ENCODE results near the gene EXOC3L4.
A peak's percentile ranks its signal among the peaks of the same experiment; 100 is the strongest.
"Not testable (repeated sequence)": the region's sequence is repeated elsewhere in the genome, so short reads cannot be mapped to it uniquely, and the experiment has no call there.

EXOC3L4 gene

GRCh38 chr14:103136388-103137271 is 42.1 kb downstream of the EXOC3L4 start:
- no peak for DNase-seq

DNA sequence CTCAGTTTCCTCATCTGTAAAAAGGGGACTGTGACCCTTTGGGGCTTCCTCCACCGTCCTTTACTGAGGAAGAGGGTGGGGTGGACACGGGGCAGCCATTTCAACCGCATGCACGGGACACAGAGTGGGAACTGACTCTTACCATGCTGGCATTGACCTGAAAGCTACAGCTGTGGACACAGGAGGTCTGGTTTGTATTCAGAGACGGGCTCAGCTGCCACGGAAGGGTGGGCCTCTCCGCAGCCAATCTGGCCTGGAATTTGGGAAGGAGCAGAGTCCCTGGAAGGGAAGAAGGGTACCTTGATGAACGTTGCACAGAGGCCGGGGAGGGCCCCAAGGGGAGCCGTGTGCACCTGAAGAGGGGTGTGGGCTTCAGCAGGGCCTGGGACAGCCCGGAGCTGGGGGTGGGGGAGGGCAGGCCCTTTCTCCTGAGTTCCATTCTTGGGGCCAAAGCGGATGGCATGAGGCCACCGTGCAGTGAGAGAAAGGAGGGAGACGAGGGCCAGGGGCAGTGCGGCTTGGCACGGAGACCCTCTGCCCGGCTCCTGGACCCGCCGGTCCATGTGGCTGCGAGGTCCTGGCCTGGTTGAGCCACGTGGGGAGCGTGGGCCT is 43.3 kb downstream of the EXOC3L4 start:
- DNase-seq: no peak

GRCh38 chr14:103138301-103139131 is 44.0 kb downstream of the EXOC3L4 start:
- no peak for DNase-seq

- no peak for DNase-seq
Observed at GRCh38 chr14:103139132-103140025, 44.9 kb downstream of the EXOC3L4 start.

DNA sequence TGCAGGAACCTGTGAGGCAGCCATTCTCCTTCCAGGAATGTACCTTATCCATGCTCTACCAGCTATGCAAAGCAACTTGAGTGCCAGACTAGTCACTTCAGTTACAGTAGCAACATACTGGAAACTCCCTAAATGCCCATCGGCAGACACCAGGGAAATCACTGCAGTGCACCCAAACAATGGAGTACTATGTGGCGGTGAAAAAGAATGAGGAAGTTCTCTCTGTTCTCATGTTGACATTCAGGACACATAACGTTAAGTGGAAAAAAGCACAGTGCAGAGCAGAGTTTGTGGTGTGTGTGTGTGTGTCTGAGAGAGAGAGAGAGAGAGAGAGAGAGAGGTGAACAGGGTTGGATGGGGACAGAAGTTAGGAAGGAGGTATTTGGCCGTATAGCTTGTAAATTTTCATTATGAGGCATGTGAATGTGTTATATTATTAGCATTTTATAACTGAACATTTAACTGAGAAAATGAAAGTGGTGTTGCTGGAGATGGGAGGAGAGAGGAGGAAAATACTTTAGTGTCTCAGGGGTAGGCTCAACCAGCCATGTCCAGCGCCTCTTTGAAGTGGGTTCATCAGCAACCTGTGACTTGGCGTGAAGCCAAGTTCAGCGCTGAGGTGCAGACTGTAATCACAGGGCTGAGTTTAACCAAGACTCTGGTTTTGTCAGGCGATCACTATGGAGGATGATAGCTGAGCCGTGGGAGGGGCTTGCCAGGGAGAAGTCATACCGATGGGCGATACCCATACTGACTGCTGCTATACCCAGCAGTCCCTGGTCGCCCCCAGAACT is 46.0 kb downstream of the EXOC3L4 start:
- DNase-seq: peak; percentile 6

GRCh38 chr14:103141117-103141796 is 46.7 kb downstream of the EXOC3L4 start:
- DNase-seq: no peak

DNA sequence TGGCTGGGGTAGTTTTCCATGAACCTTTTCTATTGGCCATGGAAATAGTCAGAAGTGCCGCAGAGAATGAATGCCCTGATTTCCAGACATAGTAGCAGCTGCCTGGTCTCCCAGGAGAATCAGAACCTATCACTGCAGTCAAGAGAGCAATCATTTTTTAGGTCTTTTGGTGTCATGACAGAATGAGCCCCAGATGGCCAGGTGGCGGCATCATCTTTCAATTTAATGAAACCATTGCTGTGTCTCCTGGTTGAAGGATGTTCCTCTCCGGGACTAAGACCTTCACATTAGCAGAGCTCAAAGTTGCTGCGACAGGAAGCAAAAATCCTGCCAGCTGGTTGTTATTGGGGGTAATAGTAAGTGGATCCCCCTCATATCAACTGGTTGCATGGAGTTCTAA is 47.5 kb downstream of the EXOC3L4 start:
- no peak for DNase-seq

DNA sequence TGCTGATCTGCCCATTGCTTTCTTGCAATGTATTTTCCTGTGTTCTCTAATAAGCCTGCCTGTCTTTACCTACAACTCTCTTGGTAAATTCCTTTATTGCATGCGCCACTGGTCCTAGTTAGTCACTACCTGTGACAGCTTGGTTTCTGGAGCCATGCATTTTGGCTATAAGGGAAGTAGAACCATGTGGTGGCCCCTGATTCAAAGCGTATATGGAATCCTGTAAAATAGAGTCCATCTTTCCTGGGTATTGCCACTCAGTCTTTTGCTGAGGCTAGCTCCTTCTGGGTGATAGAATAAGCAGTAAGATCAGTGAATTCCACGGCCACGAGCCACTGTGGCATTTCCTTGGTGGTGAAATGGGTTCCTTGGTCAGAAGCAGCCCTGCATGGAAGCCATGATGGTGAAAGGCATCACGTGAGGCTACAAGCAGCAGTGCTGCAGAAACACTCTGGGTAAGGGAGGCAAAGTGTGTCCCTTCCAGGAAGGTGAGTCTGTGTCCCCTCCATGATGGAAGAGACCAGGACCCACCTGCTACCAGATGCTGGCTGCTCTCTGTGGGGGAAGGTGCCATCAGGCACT is 48.3 kb downstream of the EXOC3L4 start:
- no peak for DNase-seq

GRCh38 chr14:103143506-103143905 is 49.0 kb downstream of the EXOC3L4 start:
- no peak for DNase-seq

DNA sequence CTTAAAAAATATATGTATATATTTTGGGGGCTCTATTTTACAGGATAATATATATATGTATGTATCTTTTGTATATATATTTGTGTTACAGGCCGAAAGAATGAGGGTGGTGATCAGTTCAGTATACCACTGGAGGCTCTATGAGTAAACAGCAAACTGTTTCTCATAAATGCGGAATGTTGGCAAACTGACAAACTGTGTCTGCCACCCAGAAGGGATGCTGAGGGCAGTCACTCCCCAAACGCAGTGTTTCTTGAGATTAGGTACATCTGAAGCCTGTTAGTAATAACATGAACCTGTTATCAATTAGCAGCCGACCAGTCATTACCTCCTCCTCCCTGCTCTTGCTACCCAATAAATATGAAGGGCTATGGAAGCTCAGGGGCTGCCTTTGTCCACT is 49.6 kb downstream of the EXOC3L4 start:
- no peak for DNase-seq

GRCh38 chr14:103146141-103146709 is 51.7 kb downstream of the EXOC3L4 start:
- DNase-seq: no peak

- DNase-seq: no peak
Observed at GRCh38 chr14:103149351-103150237, 55.1 kb downstream of the EXOC3L4 start.

DNA sequence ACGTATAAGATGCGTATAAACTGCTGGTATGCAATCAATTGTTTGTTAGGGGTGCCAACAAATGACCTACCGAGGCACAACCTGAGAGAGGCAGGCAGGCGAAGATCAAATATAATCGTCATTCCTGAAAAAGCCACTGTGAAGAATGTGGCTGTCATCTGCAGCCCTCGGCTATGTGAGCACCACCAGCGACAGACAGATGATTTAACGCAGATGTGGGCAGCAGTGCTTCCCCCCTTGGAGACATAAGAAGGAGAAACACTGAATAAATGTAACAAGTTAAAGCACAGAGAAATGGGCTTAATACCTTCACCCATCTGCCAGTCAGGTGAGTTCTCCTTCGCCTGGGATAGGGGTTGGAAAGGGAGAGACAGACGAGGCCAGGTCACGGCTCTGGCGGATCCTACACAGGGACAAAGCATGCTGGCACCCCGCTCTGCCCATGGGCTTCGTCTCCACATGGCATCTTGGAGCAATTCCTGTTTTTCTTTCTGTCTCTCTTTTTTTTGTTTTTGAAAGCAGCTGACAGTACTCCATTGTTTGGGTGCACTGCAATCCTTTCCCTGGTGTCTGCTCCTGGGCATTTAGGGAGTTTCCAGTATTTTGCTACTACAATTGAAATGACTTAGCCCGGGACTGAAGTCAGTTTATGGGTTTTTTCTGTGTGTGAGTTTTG is 56.9 kb downstream of the EXOC3L4 start:
- DNase-seq: no peak

GRCh38 chr14:103155010-103155409 is 60.5 kb downstream of the EXOC3L4 start:
- DNase-seq: no peak

GRCh38 chr14:103155416-103155815 is 60.9 kb downstream of the EXOC3L4 start:
- not testable (repeated sequence) for DNase-seq

DNA sequence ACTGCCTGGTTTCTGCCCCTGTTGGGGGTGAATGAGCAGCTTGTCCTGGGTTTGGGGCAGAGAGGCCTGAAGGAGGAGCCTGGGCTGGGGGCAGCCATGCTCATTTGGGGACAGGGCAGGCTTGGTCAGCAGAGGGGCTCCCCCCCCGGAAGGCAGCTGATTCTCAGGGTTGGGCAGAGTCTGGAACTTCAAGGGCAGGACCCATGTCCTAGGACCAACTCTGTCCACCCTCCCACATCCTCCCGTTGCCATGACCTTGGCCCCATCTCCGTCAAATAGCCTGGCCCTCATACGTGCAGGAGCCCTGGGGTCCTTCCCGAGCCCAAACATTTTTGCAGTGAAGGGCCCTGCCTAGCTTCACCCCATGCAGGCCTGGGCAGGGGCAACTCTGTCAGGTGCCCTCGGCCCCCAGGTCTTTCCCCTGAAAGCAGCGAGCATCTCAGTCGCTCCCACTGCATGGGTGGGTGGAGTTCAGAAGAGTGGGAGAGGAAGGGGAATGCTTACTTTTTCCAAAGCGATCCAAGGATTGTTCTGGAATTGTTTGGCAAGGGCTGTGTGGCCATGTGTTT is 61.4 kb downstream of the EXOC3L4 start:
- DNase-seq: no peak

DNA sequence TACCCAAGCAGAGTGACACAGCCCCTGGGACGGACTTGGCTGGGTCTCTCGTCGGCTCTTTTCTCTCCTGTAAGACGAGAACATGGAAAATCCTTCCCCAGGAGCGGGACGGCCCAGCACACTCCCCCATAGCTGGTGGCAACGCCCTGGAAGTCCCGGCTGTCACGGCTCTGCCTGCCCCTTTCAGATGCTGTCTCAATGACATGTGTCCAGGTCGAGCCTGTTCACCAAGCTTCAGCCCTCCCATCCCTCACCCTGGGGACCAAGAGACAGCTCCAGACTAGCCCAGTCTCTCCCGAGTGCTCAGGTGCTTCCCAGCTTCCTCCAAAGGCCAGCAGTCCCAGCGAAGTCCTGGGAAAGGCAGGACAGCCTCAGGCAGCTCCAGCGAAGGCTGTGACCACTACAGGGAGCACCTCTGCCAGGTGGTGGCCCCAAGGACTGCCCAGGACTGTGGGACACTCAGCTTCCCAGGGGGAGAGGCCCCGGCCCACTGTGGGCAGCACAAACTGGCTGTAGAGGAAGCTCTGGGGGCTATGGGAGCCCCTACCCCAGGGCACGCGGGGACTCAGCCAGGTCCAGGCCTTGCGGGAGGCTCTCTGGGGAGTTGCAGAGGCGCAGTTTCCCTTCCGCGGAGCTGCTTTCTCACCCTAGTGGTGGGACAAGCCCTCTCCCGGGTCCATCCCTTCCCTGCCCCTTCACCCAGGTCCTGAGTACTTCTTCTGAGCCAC is 62.3 kb downstream of the EXOC3L4 start:
- DNase-seq: no peak
